HFFc6 (cell line): ENCODE results near the gene MYO3B. TPM values are rescaled to one million over a fixed set of nuclear protein-coding genes. Genes with fewer than 3 reads are reported as not detected.

ENCODE experiments used
- DNase-seq: peaks from one replicate; pipeline ENCODE4 v3.0.0-alpha.2; 2018
- H3K27ac Mint-ChIP-seq: 2 replicates; pipeline ENCODE4 v1.8.0; 2020; ENCODE audit warnings: mild to moderate bottlenecking, mixed read lengths
- H3K27me3 Mint-ChIP-seq: 2 replicates; pipeline ENCODE4 v1.8.0; 2021; ENCODE audit warnings: mild to moderate bottlenecking, moderate library complexity, mixed read lengths; ENCODE audit not compliant: insufficient read depth
- H3K36me3 Mint-ChIP-seq: 2 replicates; pipeline ENCODE4 v1.8.0; 2021; ENCODE audit warnings: low read depth, mixed read lengths
- H3K4me1 Mint-ChIP-seq: 2 replicates; pipeline ENCODE4 v1.8.0; 2020; ENCODE audit warnings: low read depth, mixed read lengths
- H3K4me3 Mint-ChIP-seq: 2 replicates; pipeline ENCODE4 v1.8.0; 2020; ENCODE audit warnings: mild to moderate bottlenecking, moderate library complexity, mixed read lengths
- H3K9me3 Mint-ChIP-seq: 2 replicates; pipeline ENCODE4 v1.8.0; 2020; ENCODE audit warnings: mild to moderate bottlenecking, mixed read lengths
- total RNA-seq, 6 experiments: library from RNA; stranded (reverse); fragmentation: NEBNext Ultra II Directional; extraction: Animal tissue kit (Norgen Biotek cat#: 25700); gene quantifications; 2 replicates in 1 of 6; 3 replicates in 5 of 6; pipeline ENCODE4 v1.2.3, GENCODE V29; 2021
- TF ChIP-seq, protein P1 (sequence below): fragments of 200-600 bp; sonication (generic); IDR thresholded peaks from 2 replicates; pipeline ENCODE4 v1.5.0; 2021; ENCODE audit warnings: antibody characterized with exemption, mild to moderate bottlenecking

Gene MYO3B
- total RNA-seq, 6 experiments from 2014 or later: not detected

DNA sequence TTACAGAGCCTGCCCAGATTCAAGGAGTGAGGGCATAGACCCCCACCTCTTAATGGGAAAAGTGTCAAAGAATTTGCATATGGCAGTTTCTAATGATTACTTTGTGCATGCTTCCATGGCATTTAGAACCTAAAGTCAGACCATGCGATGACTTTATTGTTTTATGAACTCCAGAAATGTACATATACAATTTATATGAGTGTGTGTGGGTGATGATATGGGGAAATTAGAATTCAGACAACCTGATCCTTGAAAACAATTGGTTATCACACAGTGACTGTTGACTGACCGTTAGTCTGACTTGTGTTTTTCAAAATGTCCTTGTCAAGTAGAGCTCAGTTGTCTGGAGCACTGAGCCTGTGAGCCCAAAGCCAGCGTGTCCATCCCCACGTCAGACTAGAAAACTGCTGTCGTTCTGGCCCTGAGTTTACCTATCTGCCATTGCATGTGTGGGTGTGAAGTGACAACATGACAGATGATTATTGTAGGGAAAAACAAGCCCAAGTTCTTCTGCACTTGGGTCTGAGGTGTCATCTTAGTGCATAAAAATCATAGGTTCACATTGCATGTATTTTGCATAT, 128.4 kb downstream of the MYO3B start:
- no peak for DNase-seq
- no peaks in the 10 kb centered on the region for H3K36me3 Mint-ChIP-seq
- H3K27me3 Mint-ChIP-seq: peaks cover 4% of the 10 kb centered on the region; the same call in 1 of the 2 replicates
- H3K9me3 Mint-ChIP-seq: no peaks in the 10 kb centered on the region
- TF ChIP-seq, protein P1, sequence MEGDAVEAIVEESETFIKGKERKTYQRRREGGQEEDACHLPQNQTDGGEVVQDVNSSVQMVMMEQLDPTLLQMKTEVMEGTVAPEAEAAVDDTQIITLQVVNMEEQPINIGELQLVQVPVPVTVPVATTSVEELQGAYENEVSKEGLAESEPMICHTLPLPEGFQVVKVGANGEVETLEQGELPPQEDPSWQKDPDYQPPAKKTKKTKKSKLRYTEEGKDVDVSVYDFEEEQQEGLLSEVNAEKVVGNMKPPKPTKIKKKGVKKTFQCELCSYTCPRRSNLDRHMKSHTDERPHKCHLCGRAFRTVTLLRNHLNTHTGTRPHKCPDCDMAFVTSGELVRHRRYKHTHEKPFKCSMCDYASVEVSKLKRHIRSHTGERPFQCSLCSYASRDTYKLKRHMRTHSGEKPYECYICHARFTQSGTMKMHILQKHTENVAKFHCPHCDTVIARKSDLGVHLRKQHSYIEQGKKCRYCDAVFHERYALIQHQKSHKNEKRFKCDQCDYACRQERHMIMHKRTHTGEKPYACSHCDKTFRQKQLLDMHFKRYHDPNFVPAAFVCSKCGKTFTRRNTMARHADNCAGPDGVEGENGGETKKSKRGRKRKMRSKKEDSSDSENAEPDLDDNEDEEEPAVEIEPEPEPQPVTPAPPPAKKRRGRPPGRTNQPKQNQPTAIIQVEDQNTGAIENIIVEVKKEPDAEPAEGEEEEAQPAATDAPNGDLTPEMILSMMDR: no peak
- no peak overlapping the region for H3K27ac Mint-ChIP-seq
- no peak overlapping the region for H3K4me3 Mint-ChIP-seq
- no peaks in the 10 kb centered on the region for H3K4me1 Mint-ChIP-seq

DNA sequence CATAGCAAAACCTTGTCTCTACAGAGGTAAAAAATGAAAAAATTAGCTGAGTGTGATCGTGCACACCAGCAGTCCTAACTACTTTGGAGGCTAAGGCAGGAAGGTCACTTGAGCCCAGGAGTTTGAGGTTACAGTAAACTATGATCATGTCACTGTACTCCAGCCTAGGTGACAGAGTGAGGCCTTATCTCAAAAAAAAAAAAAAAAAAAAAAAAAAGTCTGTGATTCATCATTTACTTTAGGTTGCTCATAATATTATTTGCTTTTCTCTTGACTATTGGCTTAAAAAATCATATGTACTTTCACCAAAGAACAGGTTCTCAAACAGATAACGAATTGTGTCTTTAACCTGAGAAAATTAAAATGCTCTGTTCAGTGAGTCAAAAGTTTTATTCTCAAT, 129.1 kb downstream of the MYO3B start:
- Mint-ChIP-seq H3K27me3 (peaks cover 4% of the 10 kb centered on the region; the same call in 1 of the 2 replicates), H3K4me3 (no peak overlapping the region), H3K36me3 (no peaks in the 10 kb centered on the region), H3K4me1 (no peaks in the 10 kb centered on the region), H3K9me3 (no peaks in the 10 kb centered on the region; the same call in 1 of the 2 replicates), H3K27ac (no peak overlapping the region)
- TF ChIP-seq, protein P1: no peak
- DNase-seq: no peak

DNA sequence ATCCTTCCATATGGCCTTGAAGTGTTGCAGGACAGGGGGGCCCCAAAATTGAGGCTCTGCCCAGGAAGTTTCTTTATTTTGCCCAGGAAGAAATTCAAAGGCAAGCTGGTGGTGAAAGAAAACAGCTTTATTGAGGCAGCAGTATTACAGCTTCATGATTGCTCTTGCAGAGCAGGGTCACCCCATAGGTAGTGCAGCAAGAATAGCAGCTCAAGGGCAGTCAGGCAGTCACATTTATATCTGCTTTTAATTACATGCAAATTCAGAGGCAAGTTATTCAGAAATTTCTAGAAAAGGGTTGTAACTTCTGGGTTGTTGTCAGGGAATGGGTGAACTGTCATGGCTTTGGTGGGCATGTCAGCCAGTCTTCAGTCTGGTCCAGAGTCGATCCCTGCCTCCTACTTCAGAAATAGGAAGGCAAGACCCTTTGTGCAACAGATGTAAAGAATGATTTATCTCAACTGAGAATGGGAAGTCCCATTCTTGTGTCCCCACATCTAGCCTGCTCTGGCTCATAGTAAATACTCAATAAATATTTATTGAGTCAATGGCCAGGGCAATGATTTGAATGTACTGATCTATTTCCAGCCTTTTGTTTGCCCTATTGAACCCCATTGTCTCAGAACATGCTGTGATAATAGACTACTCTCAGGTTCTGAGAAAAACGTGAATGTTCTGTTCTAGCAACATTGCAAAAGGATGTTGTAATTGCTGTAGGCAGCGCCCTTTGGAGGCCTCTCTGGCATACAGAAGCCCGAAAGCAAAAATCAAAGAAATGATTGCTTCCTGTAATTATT, 129.8 kb downstream of the MYO3B start:
- Mint-ChIP-seq H3K36me3 (no peaks in the 10 kb centered on the region), H3K9me3 (no peaks in the 10 kb centered on the region; the same call in 1 of the 2 replicates), H3K4me3 (no peak overlapping the region), H3K27ac (no peak overlapping the region), H3K4me1 (no peaks in the 10 kb centered on the region), H3K27me3 (peaks cover 4% of the 10 kb centered on the region; the same call in 1 of the 2 replicates)
- DNase-seq: no peak
- TF ChIP-seq, protein P1: no peak

DNA sequence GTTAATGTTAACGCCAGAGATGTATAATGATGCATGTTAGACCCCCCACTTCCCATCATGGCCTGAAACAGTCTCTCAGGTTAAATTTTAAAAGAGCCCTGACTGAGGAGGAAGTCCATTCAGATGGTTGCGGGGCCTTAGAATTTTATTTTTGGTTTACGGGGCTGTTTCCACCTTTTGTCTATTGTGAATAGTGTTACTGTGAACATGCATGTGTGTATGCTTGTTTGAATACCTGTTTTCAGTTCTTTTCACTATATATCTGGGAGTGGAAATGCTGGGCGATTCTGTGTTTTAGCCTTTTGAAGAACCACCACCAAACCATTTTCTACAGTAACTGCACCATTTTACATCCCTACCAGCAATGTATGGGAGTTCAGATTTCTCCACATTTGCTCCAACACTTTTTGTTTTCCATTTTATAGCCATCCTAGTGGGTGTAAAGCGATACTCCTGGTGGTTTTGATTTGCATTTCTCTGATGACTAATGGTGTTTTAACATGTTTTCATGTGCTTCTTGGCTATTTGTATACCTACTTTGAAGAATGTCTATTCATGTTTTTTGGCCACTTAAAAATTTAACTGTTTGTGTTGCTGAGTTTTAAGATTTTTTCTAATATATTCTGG, 133.0 kb downstream of the MYO3B start:
- no peak for DNase-seq
- Mint-ChIP-seq H3K27me3 (peaks cover 4% of the 10 kb centered on the region; the same call in 1 of the 2 replicates), H3K4me3 (no peak overlapping the region), H3K36me3 (no peaks in the 10 kb centered on the region), H3K9me3 (peaks cover 4% of the 10 kb centered on the region; the same call in 1 of the 2 replicates), H3K27ac (no peak overlapping the region), H3K4me1 (no peaks in the 10 kb centered on the region)
- TF ChIP-seq, protein P1: no peak

DNA sequence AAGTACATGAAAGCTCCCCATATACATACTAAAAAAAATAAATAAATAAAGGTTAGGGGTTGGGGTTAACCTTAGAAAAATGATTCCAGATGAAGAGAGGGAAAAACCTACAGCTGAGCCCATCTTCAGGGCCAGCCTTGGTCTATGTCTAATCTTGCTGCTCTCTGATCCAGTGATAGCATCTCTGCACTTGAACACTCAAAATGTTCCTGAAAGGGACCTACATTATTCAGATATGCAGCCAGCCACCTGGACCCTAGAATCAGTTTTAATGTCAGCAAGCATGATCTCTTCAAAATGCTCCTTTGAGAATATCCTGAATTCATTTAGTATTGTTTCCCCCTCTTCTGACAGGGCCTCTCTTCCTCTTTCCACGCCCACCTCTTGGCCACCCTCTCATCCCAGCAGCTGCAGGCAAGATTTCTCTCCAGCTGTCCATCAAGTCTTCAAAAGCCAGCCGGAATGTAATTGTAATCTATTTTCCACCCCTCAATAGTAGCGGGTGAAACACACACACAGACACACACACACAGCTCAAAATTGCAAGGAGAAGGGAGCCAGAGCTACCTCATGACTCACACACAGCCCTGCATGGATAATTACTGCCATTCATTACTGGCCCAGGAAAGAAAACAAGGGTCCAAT, 135.5 kb downstream of the MYO3B start:
- Mint-ChIP-seq H3K27ac (no peak overlapping the region), H3K4me3 (no peak overlapping the region), H3K27me3 (no peaks in the 10 kb centered on the region), H3K4me1 (no peaks in the 10 kb centered on the region), H3K9me3 (peaks cover 7% of the 10 kb centered on the region; the same call in 1 of the 2 replicates), H3K36me3 (no peaks in the 10 kb centered on the region)
- no peak for DNase-seq
- TF ChIP-seq, protein P1: no peak
